GM21447 (cell line): ENCODE measurements around the gene ROBO2.

Experiments used
- ATAC-seq: cut with Tn5 transposase; IDR thresholded peaks from one replicate; pipeline ENCODE4 v1.9.1; 2021; ENCODE audit not compliant: unreplicated experiment

ROBO2 gene

DNA sequence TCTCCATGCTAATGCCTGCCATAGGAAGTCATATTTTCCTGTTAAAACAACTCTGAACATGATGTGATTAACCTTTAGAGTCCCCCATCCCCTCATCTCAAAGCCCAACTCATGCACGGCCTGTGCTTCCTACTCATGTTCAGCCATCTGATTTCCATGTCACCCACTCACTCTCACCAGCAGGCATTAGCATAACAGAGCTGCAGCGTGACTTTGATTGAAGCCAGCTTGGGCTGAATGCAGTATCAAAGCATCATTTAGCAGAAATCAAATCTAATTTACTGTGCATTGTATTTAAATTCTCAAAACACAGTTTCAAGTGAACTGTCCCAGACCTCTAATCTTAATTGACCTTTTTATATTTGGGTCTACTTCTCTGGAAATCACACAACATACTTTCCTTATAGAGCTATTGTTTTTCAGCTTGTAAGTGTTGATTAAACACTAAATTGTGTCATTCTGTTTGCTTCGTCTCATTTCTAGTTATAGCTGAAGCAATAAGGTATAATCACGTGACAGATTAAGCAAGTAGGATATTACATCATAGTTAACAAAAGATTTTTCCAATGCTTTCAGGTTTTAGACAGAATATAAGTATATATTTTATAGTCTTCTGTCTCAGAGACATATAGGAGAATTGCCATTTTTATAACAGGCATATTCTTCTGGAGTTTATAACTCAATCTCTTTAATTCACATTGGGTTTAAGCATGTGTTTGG, 501.5 kb downstream of the ROBO2 start:
- no peak for ATAC-seq

DNA sequence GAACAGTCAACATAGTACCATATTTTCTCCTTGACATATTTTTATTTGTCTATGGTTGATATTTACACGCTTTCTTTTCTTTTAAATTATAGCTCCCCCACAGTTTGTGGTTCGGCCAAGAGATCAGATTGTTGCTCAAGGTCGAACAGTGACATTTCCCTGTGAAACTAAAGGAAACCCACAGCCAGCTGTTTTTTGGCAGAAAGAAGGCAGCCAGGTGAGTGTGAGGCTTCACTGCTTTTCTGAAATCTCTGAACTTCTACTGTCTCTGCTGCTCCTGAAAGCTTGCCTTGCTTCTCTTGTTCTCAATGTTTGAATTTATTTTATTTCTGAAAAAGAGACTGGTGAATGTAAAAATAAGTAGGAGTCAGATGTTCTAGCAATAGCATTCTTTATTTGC, 506.3 kb downstream of the ROBO2 start:
- no peak for ATAC-seq

DNA sequence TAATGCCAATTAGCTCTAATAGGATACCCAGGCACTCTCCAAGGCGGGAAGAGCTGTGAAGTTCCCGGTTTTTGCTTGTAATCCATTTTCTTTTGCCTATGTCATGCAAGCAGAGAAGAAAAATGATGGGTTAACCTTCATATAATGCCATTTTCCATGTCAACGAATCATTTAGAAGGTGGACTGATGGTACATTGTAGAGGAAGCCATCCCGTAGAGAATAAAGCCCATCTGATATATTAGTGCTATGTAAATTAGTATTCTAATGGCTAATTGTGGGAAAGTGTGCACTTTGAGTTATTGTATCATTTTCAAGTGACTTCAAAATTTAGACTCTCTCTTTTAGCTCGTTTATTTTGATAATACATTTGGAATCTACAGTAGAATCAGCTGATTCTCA, 509.1 kb downstream of the ROBO2 start:
- ATAC-seq, result no peak

DNA sequence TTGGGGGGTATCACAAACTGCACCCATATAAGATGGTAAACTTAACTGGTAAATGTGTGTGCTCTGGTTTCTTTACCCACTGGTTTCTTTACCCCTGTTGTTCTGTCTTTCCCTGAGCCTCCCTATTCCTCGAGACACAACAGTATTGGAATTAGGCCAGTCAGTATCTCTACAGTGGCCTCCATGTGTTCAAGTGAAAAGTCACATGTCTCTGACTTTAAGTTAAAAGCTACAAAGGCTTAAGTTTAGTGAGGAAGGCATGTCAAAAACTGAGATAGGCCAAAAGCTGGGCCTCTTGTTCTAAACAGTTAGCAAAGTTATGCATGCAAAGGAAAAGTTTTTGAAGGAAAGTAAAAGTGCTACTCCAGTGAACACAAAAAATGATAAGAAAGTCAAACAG, 513.3 kb downstream of the ROBO2 start:
- ATAC-seq, result no peak

DNA sequence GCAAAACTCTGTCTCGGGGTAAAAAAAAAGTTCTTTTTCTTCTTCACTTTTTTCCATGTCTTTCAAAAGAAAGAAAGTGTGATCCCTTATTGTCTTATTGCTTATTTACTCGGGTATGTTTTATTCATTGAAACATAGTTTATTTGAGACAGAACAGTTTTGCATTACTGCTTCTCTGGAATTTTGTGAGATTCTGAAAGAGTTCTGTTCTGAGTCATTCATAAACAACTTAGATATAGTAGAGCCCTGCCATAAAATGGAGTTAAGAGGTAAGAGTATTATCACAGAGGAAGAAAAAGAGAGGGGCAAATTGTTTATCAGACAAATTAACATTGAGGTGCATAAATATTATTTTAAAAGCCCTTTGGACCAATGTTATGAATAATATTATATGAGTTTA, 522.2 kb downstream of the ROBO2 start:
- ATAC-seq, result no peak

DNA sequence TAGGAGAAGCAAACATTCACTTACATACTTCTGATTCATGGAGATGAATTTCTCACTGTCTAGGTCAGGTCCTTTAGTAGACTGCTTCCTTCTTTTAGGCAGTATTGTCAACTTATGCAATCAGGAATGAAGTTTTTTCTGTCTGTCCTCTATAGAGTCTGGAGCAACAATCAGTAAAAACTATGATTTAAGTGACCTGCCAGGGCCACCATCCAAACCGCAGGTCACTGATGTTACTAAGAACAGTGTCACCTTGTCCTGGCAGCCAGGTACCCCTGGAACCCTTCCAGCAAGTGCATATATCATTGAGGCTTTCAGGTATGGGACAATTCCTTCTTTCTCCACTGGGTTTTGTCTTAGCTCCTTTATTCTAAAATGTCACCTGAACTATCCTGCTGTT, 523.1 kb downstream of the ROBO2 start:
- ATAC-seq, result no peak

DNA sequence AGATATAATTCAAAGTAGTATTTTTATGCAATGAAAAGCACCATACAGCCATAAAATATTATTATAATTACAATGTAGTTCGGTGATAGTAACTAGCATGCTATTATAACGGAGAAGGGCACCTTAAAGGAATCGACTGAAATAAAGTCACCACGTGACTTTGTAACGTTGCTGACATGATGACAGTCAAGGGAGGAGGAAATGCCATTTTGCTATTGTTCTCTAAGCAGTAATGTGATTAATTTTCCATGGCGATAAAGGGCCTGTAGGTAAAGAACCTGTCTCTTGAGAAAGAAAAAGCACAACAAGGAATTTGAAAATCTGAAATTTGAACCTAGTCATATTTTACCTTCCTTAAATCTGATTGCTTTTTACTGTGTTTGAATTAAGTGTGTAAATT, 526.2 kb downstream of the ROBO2 start:
- ATAC-seq, result no peak

DNA sequence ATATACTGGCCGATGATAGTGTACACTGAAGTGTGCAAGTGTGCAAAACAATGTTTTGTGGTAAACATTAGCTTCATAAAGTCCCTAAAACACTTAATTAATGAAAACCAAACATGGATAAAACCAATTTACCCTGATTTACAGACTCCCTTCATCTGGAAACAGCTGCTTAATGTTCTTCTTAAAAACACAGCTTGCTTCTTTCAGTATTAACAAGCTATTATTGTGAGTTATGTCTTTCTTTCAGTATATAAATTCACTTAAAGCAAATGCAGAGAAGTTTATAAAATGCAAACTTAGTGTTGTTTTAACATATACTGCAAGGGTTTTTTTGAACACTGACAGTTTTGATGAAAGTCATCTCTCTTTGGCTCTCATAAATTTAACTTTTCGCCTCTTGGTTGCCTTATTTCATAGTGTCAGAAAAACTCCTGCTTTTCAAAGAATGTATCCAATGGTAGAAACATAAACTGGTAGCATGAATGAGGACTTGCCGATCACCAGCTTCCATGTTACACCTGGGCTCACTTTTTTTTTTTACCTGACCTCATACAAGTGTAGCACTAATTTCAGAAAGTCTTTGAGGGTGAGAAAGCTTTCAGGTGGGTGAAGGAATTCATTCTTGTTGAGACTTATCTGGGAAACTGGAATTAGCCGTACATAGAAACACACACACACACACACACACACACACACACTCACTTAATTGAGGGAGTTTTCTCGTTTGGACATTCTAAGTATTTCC, 532.2 kb downstream of the ROBO2 start:
- no peak for ATAC-seq

DNA sequence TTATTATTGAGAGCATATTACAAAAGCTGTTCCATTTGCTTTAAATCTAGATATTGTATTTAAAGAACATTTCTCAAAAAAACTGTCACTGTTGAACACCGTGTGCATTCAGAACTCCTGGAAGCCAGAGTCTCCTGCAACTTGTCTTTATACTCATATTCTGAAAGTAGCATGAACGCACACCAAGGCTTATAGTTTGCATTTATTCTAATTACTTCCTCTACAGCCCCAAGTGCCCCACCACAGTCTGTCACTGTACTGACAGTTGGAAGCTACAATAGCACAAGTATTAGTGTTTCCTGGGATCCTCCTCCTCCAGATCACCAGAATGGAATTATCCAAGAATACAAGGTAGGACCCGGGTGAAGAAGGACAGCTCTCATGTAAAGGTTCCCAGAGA, 537.4 kb downstream of the ROBO2 start:
- ATAC-seq, result no peak

DNA sequence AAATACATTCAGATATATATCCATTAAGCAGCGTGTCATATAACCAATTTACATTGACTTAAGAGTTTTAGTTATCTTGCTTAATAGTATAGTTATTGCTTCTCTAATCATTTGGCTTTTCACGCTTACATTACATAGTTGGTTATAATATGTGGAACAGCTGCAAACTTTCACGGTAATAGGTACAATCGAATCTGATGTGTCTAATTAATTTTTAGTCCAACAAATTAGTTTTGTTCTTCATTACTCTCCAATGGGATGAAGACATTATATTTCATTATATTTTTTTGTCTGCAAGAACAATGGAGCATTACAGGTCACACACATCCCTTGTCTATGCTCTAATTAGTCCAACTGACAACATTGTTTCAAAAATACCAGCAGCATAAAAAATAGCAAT, 546.3 kb downstream of the ROBO2 start:
- ATAC-seq, result no peak

DNA sequence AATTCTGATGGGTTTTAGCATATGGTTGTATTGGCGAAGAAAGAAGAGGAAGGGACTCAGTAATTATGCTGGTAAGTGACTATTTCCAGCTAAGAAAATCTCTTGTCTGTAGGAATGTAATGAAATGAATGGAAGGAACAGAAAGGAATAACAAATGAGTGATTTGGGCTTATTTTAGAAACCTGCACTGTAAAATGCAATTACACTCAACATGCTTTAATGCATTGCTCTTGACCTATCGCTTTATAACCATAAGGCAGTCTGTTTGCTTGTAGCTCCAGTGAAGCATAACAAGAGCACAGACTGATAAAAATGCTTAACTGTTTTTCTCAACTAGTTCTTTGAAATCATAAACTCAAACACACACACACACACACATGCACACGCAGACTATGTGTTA, 549.0 kb downstream of the ROBO2 start:
- no peak for ATAC-seq

DNA sequence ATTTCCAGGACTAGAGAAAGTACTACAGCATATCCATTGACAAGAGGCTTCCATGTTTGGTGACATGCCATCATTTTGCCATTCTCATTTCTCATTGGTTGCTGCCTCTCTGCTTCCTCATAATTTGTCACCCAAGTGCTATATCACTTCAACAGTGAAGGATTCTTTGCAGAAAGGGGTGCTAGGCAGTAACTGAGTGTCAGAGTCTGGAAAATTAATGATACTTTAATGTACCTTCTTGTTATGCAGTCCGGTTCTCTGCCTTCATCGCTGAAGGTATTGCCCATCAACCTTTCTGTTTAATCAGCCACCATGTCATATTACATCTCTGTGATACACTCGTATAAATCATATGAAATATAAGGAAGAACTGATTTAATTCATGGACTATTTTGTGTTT, 550.3 kb downstream of the ROBO2 start:
- ATAC-seq, result no peak

DNA sequence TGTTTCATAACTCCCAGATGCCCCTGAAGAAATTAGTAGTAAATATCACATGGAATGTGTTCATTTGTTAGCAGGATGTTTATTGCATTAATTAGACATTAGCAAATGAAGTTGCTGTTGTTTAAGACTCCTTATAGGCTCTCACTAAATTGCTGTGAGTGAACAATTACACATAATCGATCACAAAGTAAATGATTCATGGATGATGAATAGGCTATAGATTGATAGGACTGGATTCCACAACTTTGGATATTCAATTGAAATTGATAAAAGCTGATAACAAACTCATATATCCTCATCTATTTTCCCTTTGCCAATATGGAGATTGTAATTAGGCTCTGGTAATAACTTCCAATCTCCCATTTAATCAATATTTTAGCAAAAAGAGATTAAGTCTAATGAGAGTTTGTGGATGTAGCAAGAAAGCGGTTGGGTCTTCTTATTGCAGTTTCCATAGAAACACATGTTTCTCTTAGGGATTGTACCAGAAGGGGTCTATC, 555.5 kb downstream of the ROBO2 start:
- ATAC-seq, result no peak

DNA sequence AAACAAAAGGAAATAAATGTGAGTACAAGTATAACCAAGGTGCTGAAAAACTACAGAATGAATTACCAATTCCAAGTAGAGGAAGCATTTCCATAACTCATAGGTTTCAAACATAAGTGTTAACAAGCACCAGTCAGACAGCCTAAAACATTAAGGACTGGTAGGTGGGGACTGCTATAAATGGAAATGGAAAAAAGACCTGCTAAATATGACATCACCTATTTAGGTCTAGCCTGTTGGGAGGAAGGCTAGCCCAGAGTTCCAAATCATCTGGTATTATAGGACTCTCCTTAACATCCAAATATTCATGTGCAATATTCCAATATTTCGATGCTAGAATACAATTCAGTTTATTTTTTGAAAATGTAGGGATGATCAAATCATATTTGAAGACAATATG, 560.0 kb downstream of the ROBO2 start:
- no peak for ATAC-seq

DNA sequence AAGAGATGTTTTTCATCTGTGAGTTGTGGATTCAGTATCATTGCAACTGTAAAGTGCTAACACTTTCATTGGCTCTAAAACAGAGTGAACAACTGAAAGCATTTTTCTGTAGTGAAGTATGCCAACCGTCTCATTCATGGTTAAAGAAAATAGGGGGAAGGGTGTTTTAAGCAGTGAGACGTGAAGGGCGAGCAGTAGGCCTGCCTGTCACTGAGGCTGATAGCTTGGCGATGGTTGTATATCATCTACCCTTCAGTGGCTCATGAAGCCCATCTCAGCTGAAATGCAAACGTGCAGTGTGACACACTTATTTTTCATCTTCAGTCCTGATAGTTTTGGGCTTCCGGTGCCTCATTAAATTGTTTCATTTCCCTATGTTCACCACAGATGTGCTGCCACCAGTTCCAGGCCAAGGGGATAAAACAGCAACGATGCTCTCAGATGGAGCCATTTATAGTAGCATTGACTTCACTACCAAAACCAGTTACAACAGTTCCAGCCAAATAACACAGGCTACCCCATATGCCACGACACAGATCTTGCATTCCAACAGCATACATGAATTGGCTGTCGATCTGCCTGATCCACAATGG, 562.0 kb downstream of the ROBO2 start:
- ATAC-seq, result no peak

DNA sequence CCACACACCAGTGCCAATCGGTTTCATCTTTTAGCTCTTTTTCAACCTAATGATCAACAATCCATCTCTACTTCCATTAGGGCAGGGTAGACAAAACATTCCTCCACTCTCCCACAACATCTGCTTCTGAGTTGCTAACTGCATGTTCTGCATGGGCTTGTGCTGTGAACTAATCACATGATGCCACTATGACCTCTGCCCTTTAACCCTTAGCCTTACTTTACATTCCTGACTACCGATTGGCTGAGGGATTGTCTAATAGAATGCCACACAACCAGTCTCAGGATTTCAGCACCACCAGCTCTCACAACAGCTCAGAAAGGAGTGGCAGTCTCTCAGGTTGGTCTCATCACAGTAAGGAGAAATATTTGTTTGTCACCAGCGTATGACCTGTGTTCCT, 562.8 kb downstream of the ROBO2 start:
- ATAC-seq, result no peak

DNA sequence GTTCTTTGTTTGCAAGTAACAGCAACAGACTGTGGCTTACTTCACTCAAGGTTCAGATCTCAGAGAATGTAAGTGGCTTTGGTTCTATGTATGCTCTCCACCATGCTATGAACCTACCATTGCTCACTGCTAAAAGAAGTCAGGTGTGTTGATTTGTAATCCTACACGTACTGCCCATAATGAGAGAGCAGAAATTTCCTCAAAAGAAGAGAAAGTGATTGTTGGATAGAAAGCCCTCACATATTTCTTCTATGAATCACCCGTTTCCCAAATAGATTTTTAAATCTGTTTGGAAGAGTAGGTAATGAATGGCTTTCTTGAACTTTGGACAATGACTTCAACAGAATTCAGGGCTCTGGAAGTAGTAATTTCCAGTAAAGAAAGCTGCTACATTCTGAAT, 565.4 kb downstream of the ROBO2 start:
- no peak for ATAC-seq

DNA sequence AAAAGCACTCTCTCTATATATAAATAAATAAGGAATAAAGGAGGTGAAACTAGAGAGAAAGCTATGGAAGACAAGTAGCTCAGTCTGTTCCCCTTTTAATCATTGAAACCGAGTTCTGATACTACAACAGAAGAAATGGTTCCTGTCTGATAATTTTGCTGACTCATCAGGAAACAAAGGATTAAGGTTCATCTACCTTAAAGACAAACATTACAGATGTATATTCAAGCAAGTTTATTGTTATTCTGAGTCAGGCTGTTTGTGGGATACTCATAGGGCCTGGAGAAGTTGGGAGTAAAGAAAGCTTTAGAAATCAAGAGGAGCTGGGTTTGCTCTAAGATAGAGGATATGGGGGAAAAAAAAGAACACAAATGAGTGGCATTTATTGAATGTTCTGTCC, 566.0 kb downstream of the ROBO2 start:
- no peak for ATAC-seq

DNA sequence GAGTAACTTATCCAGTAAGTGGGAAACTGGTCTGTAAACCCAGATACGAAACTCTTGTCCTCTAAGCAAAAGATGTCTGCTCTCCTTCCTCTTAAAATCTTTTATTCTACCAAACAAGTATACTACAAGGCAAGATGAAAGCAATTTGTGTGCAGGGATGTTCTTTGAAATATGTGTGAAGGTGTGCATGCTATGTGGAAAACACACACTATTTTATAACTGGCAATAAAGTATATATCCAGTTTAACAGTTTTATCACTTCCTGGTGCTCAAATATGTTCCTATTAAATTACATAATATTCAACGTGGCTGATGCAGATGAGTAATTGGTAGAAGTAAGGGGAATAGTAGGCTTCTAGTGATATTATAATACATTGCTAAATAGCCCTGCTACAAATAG, 566.5 kb downstream of the ROBO2 start:
- ATAC-seq, result no peak

DNA sequence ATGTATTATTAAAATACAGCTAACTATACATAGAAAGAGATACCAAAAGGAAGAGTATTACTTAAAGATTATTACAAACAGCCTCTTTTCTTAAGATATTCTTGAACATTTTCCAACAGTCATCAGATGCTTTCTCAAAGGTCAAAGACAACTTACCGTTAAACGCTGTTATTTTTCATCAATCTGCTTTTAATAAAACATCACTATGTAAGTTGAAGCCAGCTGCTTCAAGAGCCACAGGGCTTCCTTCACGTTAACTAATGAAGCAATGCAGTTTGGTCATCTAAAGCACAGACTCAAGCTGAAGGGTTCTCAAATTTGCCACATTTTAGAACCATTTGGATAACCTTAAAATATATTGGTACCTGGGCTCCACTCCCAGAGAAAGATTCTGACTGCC, 578.8 kb downstream of the ROBO2 start:
- no peak for ATAC-seq

DNA sequence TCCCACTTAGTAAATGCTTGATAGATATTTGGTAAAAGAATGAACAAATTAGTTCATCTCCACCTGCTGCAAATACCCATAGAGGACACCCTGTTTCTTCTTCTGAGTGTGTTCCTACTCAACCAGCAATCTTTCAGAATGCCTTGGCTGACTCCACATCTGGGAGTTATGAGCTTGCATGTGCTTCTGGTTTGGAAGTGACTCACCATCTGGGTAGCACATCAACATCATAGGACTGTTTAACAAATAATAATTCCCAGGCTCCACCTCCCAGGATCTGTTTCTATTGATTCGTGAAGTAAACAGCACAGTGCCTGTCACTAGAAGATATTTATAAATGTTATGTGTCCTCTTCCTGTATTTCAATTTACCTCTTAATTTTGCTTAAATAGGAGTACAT, 580.1 kb downstream of the ROBO2 start:
- ATAC-seq, result no peak

DNA sequence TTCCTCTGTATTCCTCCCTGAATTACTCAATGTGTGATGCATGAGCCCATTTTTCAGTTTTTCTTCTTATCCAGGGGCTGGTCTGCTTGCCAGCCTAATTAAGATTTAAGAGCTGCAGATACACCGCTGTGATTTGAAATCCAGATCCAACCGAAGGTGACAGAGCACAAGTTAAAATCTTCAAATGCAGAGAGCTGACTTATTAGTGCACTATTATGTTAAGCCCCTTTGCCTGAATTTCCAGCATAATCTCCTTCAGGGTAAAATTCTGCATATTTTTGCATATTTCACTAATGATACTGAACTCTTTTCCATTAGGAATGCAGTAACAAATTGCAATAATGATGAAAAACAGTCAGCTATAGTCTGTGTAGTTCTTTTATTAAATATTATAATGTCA, 583.6 kb downstream of the ROBO2 start:
- no peak for ATAC-seq
